Hematopoietic multipotent progenitor cell treated with erythropoietin and hydrocortisone succinate and interleukin-3 and kit ligand, for 4 days (in vitro differentiated cells): ENCODE measurements around the gene ERAL1.
"Not testable (repeated sequence)": the region's sequence is repeated elsewhere in the genome, so short reads cannot be mapped to it uniquely, and the experiment has no call there.

Source experiments
- DNase-seq: peaks from one replicate; pipeline ENCODE4 v3.0.0-alpha.2; 2015

ERAL1 gene

GRCh38 chr17:28854457-28855335 is at the start of gene ERAL1:
ERAL1 (plus strand) TSS chr17:28855016; CDS start chr17:28855035, 19 bp downstream.
- peak; percentile 95 for DNase-seq

DNA sequence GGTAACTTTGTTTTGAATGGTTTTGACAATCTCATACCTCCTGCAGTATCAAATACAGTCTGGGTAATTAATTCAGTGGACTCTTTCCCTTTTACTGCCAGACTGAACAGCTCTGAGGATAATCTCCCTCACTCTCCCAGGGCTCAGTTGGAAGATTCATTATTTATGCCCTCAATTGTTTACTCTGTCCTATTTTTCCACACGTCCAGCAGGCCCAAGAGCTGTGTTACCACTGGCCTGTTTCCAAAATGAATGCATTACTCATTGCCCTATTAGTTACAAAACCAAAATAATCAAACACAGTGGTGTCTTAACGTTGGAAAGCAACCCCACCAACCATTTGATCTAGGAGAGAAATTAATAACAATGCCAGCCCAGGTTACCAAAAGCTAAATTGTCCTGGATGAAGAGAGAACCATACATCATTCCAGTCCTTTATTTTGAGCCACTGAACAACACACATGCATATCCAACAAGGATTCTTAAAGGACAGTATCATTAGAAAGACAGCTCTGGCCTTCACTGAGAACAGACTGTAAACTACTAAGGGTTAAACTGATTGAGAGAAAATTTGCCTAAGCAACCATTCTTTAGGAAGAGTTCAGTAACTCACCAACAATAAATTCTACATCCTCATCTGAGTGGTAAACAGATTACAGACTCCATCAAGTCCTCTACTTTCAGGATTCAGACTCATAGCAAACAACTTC is 46.7 kb upstream of the ERAL1 start:
- DNase-seq: no peak

DNA sequence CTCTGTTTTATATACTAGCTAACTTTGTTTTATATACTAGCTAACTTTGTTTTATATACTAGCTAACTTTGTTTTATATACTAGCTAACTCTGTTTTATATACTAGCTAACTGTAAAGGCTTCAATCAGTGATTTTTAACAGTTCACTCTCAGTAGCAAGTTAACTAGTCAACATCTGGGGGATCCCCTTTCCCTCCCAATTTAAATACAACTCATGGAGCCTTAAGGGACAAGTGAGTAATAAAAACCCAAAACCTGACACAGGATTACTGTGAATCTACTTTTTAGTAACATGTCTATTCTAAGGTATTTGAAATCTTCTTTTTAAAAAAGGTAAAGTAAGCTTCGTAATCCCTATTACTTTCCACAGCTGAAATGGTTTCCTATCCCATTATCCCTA is 44.4 kb upstream of the ERAL1 start:
- no peak for DNase-seq

GRCh38 chr17:28811651-28812090 is 43.1 kb upstream of the ERAL1 start:
- DNase-seq: peak; percentile 55

- DNase-seq: peak; percentile 99
Measured at GRCh38 chr17:28812091-28812747, 42.6 kb upstream of the ERAL1 start.

GRCh38 chr17:28812748-28813377 is 42.0 kb upstream of the ERAL1 start:
- peak; percentile 77 for DNase-seq

GRCh38 chr17:28816540-28816939 is 38.3 kb upstream of the ERAL1 start:
- DNase-seq: no peak

GRCh38 chr17:28818819-28819221 is 36.0 kb upstream of the ERAL1 start:
- DNase-seq: no peak

DNA sequence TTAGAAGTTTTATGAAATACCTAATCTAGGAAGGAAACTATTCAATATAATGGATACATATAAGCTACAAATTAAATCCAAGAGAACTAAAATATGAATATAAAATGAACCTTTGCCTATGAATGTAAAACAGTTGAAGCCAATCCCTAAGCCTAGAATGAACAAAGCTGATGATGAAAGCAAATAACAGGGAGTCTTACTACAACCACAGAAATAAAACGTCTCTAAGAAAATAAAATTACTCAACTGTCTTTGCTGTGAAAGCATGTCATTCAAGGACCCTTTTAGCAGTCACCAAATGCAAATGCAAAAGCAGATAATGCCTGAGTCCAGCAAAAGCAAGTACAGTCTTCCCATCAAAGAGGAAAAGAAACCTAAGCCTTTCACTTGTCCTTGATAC is 35.2 kb upstream of the ERAL1 start:
- no peak for DNase-seq

DNA sequence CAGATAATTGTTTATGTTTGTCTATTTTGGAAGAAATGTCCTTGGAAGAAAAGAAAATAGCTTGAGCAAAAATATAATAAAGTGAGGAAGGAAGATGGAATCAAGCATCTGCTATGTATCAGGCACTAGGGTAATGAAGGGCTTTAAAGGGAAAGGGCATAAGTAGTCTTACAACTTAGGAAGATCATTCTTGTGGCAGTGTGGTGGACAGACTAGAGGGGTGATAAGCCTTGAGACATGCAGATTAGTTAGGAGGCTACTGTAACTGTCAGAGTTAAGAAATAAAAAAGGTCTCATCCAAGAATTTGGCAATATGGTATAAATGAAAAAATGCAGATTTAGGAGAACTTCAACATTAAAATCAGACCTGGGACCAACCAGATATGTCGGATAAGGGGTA is 27.1 kb upstream of the ERAL1 start:
- DNase-seq: peak; percentile 74

- no peak for DNase-seq
Measured at GRCh38 chr17:28828294-28829040, 26.3 kb upstream of the ERAL1 start.

DNA sequence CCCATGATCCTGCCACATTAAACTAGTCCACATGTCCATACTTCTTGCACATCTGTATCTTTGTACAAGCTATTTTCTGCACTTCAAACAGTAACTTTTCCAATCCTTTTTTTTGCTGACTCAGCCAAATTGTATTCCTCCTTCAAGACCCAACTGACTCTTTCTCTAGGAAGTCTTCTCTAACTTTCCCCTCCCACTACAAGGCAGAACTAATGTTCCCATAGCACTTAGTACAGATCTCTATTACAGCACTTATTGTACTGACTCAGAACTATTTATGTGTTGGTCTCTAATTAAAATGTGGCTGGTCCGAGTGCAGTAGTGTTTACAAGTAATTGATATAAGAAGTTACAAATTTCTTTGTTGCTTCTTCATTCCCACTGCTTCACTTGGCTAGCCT is 20.4 kb upstream of the ERAL1 start:
- no peak for DNase-seq

- not testable (repeated sequence) for DNase-seq
Measured at GRCh38 chr17:28836541-28836940, 18.3 kb upstream of the ERAL1 start.

DNA sequence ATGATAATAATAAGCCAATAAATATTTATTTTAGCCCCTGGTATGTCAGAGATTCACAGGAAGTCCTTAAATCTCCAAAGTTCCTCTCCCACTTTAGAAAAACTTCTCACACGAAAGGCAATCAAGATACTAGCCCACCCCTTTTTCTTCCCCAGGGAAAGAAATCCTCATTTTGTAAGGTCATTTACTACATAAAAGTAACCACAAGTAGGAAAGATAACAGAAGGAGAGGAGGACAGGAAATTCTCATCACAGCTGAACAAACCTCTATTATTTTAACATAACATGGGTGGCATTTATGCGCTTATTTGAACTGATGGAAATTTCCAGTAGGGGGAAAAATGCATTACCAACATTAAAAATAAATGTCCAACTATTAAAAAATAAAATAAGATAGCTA is 15.6 kb upstream of the ERAL1 start:
- no peak for DNase-seq

DNA sequence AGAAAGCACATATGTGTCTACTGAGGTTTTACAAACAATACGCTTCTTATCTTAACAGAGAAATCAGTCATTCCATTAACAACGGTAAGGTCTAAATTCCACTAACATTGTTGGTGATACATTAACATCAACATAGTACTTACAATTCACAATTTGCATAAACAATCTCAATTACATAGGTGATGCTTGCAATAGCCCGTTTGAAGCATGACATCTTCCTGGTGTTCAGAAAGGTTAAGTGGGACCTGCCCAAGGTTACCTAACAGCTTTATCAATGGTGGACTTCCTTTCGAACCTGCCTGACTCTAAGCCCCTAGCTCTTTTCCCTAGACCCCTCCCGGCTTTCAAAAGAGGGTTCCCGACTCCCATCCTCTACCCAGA is 12.9 kb upstream of the ERAL1 start:
- DNase-seq: no peak

DNA sequence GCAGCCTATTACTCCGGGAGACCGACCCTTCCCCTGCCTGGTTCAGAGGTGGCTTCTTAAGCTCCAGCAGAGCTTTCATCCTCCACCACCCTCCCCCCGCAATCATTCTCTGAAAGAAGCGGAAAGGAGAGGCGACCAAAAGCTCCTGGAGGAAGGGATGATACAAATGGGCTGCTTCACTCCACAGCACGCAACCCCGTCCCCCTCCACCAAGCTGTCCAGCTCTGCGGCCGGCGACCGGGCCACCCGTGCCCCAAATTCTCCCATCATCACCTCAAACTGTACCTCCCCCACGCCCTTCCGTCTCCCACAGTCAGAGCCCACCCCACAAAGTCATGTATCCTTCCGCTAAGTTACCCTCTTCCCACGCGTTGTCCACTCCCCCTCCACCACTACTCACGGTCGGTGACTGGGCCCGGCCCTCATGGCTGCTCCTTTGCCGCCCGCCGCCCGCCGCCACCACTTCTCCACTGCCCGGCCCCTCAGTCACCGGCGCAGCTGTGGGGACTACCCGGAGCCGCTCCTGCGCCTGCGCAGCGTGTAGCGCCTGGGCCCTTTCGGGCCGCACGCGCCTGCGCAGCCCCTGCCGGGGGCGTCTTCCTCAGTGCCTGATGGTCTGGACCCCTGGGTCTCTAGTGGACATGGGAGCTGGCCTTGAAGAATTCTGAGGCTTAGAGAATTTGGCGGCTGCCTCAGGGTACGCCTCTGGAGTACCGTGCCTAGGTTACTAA is 12.4 kb upstream of the ERAL1 start, which contains the start of gene FAM222B:
Gene FAM222B (minus strand): TSS at position 509 of the 731 bp plus-strand sequence. CDS start 76,123 bp downstream, outside the sequence.
- peak; percentile 96 for DNase-seq

DNA sequence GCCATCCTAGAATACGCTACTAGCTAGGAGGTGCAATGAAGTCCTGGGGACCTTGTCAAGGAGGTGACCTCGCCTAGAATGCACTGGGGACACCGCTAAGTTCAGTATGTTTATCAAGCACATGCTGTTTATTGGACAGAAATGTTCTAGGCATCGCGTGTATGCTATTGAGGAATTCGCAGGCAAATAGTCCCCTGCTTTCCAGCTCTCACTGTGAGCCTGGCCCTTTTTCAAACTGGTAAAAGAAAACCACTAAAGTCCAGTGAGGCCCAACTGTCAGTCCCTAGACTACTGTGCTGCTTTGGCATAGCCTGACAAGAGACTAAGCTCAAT is 11.0 kb upstream of the ERAL1 start:
- DNase-seq: no peak

GRCh38 chr17:28846231-28846630 is 8.6 kb upstream of the ERAL1 start:
- no peak for DNase-seq

GRCh38 chr17:28846699-28847098 is 8.1 kb upstream of the ERAL1 start:
- not testable (repeated sequence) for DNase-seq

GRCh38 chr17:28848667-28849066 is 6.1 kb upstream of the ERAL1 start:
- peak; percentile 79 for DNase-seq

GRCh38 chr17:28849281-28849680 is 5.5 kb upstream of the ERAL1 start:
- DNase-seq: peak; percentile 84

DNA sequence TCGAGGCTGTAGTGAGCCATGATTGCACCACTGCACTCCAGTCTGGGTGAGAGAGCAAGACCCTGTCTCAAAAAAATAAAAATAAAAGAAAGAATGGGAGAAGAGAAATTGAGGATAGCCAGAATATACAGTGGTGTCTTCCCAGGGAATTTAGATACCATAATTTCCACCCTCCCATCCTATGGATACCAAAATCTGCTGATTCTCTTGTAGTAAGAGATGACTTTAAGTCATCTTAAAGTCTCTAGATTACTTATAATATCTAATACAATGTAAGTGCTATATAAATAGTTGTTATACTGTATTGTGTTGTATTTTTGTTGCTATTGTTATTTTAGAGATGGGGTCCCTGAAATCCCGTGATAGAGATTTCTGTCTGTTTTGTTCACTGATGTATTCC is 1.5 kb upstream of the ERAL1 start:
- no peak for DNase-seq
